ENCODE data around the gene TMEM269.

DNA sequence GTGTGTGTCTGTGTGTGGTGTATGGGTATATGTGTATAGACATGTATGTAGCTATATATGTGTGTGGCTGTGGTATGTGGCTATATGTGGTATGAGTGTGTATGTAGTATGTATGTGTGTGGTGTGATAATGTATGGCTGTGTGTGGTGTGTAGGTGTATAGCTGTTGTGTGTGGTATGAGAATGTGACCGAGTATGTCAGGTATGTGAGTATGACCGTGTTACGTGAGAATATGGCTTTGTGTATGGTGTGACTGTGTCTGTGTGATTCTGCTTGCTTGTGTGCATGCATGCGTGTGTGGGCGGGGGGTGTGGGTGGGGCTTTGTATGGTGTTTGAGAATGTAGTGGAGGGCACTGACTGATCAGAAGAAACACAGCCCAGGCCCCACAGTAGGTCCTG lies 65.2 kb downstream of the TMEM269 start:
- TF ChIP-seq POLR2A (IDR thresholded peaks at IDR 0.05; ENCODE audit: low read depth, low read length) (no peak), PAX5 (IDR thresholded peaks at IDR 0.05; ENCODE audit: insufficient read depth, low read length, severe bottlenecking) (no peak), TAF1 (IDR thresholded peaks at IDR 0.05; ENCODE audit: low read depth, low read length) (no peak), POLR2AphosphoS5 (IDR thresholded peaks at IDR 0.05; ENCODE audit: low read depth, low read length) (no peak)
